Placental epithelial cell (primary cell): ENCODE measurements around the gene LAMA2. TPM values are rescaled to one million over a fixed set of nuclear protein-coding genes. Genes with fewer than 3 reads are reported as not detected.

Experiments used
- small RNA-seq: library from RNA; depleted of rRNA; stranded (forward); fragments of <200 nt; gene quantifications from one replicate; pipeline ENCODE3, GENCODE V24; 2012
- total RNA-seq: library from RNA; depleted of rRNA; stranded (reverse); fragments of >200 nt; gene quantifications from 2 replicates; pipeline ENCODE4 v1.2.3, GENCODE V29; 2012

Gene LAMA2, protein sequence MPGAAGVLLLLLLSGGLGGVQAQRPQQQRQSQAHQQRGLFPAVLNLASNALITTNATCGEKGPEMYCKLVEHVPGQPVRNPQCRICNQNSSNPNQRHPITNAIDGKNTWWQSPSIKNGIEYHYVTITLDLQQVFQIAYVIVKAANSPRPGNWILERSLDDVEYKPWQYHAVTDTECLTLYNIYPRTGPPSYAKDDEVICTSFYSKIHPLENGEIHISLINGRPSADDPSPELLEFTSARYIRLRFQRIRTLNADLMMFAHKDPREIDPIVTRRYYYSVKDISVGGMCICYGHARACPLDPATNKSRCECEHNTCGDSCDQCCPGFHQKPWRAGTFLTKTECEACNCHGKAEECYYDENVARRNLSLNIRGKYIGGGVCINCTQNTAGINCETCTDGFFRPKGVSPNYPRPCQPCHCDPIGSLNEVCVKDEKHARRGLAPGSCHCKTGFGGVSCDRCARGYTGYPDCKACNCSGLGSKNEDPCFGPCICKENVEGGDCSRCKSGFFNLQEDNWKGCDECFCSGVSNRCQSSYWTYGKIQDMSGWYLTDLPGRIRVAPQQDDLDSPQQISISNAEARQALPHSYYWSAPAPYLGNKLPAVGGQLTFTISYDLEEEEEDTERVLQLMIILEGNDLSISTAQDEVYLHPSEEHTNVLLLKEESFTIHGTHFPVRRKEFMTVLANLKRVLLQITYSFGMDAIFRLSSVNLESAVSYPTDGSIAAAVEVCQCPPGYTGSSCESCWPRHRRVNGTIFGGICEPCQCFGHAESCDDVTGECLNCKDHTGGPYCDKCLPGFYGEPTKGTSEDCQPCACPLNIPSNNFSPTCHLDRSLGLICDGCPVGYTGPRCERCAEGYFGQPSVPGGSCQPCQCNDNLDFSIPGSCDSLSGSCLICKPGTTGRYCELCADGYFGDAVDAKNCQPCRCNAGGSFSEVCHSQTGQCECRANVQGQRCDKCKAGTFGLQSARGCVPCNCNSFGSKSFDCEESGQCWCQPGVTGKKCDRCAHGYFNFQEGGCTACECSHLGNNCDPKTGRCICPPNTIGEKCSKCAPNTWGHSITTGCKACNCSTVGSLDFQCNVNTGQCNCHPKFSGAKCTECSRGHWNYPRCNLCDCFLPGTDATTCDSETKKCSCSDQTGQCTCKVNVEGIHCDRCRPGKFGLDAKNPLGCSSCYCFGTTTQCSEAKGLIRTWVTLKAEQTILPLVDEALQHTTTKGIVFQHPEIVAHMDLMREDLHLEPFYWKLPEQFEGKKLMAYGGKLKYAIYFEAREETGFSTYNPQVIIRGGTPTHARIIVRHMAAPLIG (N-terminal part only)
- 0.65 and 0.79 TPM in 2 replicates for total RNA-seq

DNA sequence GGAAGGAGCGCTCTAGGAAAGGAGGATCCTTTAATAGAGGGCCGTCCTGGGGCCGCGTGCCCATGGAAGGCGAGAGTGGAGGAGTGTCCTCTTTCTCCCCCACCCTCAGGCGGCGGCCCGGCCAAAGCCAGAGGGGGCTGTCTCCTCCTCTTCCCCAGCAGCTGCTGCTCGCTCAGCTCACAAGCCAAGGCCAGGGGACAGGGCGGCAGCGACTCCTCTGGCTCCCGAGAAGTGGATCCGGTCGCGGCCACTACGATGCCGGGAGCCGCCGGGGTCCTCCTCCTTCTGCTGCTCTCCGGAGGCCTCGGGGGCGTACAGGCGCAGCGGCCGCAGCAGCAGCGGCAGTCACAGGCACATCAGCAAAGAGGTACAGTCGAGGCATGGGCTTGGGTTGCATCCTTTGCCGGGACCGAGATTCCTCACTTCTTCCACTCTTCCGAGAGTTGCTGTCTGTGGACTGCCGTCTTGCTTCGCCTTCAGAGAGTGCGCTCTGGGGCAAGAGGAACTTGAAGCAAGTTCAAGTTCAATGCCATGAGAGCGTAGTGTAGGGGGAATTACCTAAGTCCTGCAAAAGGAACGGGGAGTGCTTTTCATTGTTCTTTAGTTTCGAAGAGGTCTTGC lies at the start of gene LAMA2:
Gene LAMA2 (plus strand): TSS at position 148 of the 621 bp plus-strand sequence. CDS start 108 bp downstream, at position 256.

Small RNA genes within 50 kb of the gene (small RNA-seq; reads per million reads assigned to genes)
- not detected for gene RNU6-861P
